ENCODE data around the gene GASK1A.

- no peak for TF ChIP-seq CTCF (IDR thresholded peaks at IDR 0.05; ENCODE audit: borderline replicate concordance, extremely low read depth, low read length, poor library complexity, severe bottlenecking)
- TF ChIP-seq EZH2 (IDR thresholded peaks at IDR 0.05; ENCODE audit: borderline replicate concordance, low read depth, low read length, severe bottlenecking) = no peak
Observed at GRCh38 chr3:43035801-43036365, 56.8 kb downstream of the GASK1A start.
